ENCODE results near the gene SCD5. TPM values are rescaled to one million over a fixed set of nuclear protein-coding genes. Genes with fewer than 3 reads are reported as not detected.
A peak's percentile ranks its signal among the peaks of the same experiment; 100 is the strongest.

The SCD5 gene
- total RNA-seq, 1 donor from 2014 or later: 36.9 TPM

DNA sequence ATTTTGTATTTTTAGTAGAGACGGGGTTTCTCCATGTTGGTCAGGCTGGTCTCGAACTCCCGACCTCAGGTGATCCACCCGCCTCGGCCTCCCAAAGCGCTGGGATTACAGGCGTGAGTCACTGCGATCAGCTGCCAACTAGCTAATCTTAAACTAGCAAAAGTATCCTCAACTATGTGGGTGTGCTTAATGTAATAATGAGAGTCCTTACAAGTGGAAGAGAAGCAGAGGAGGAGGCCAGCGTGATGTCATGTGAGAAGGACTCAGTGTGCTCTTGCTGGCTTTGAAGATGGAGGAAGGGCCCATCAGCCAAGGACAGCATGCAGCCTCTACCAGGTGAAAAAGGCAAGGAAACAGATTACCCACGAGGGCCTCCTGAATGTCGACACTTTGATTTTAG, 19.6 kb downstream of the SCD5 start:
- Histone ChIP-seq H3K36me3 (no peaks in the 10 kb centered on the region), H4K20me1 (ENCODE audit: low read depth) (peaks cover 78% of the 10 kb centered on the region), H3K4me1 (peaks cover 30% of the 10 kb centered on the region), H3K9me3 (ENCODE audit: low read depth) (no peaks in the 10 kb centered on the region), H3K9ac (no peak overlapping the region), H2AFZ (replicated peaks) (no peak overlapping the region), H3K27ac (no peak overlapping the region), H3K27me3 (peaks cover 20% of the 10 kb centered on the region), H3F3A (ENCODE audit: low read depth) (peaks cover 19% of the 10 kb centered on the region), H3K4me2 (no peak overlapping the region), H3K4me3 (no peak overlapping the region), H3K79me2 (ENCODE audit: low read depth) (no peaks in the 10 kb centered on the region)
- Mint-ChIP-seq H3K9me3 (no peaks in the 10 kb centered on the region), H3K36me3 (peaks cover 7% of the 10 kb centered on the region), H3K4me3 (no peak overlapping the region), H3K27ac (no peak overlapping the region), H3K4me1 (peaks cover 46% of the 10 kb centered on the region), H3K27me3 (ENCODE audit: insufficient read depth, low read depth) (peaks cover 5% of the 10 kb centered on the region)
- no peak for DNase-seq (ENCODE audit: low spot score)
- TF ChIP-seq EZH2phosphoT487 (IDR thresholded peaks at IDR 0.05): no peak
- no peak for TF ChIP-seq EZH2 (IDR thresholded peaks at IDR 0.05)
- TF ChIP-seq, protein P1, sequence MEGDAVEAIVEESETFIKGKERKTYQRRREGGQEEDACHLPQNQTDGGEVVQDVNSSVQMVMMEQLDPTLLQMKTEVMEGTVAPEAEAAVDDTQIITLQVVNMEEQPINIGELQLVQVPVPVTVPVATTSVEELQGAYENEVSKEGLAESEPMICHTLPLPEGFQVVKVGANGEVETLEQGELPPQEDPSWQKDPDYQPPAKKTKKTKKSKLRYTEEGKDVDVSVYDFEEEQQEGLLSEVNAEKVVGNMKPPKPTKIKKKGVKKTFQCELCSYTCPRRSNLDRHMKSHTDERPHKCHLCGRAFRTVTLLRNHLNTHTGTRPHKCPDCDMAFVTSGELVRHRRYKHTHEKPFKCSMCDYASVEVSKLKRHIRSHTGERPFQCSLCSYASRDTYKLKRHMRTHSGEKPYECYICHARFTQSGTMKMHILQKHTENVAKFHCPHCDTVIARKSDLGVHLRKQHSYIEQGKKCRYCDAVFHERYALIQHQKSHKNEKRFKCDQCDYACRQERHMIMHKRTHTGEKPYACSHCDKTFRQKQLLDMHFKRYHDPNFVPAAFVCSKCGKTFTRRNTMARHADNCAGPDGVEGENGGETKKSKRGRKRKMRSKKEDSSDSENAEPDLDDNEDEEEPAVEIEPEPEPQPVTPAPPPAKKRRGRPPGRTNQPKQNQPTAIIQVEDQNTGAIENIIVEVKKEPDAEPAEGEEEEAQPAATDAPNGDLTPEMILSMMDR (IDR thresholded peaks at IDR 0.05): no peak

DNA sequence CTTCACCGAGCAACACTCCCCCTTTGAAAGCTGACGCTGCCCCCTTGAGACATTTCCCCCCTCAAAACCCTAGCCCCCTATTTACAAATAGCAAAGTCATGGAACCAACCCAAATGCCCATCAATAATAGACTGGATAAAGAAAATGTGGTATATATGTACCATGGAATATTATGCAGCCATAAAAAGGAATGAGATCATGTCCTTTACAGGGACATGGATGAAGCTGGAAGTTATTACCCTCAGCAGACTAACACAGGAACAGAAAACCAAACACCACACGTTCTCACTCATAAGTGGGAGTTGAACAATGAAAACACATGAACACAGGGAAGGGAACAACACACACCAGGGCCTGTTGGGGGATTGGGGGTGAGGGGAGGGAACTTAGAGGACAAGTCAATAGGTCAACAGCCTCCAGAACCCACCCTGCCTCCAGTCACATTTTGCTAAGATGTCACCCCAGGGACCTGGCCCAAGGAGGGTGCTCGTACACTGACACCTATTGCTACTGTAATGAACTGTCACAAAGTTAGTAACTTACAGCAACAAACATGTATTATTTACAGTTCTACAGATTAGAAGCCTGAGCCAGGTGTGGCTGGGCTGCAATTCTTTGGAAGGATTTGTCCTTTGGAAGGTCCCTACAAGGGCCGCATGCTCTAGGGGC, 20.6 kb downstream of the SCD5 start:
- Histone ChIP-seq H3F3A (ENCODE audit: low read depth) (peaks cover 19% of the 10 kb centered on the region), H3K27me3 (peaks cover 10% of the 10 kb centered on the region), H3K27ac (no peak overlapping the region), H3K4me2 (no peak overlapping the region), H2AFZ (replicated peaks) (no peak overlapping the region), H3K4me3 (no peak overlapping the region), H3K9me3 (ENCODE audit: low read depth) (no peaks in the 10 kb centered on the region), H3K36me3 (no peaks in the 10 kb centered on the region), H3K4me1 (peaks cover 28% of the 10 kb centered on the region), H3K79me2 (ENCODE audit: low read depth) (no peaks in the 10 kb centered on the region), H3K9ac (no peak overlapping the region), H4K20me1 (ENCODE audit: low read depth) (peaks cover 70% of the 10 kb centered on the region)
- H3K9me3 Mint-ChIP-seq: no peaks in the 10 kb centered on the region
- H3K36me3 Mint-ChIP-seq: peaks cover 11% of the 10 kb centered on the region
- peaks cover 5% of the 10 kb centered on the region for H3K27me3 Mint-ChIP-seq (ENCODE audit: insufficient read depth, low read depth)
- H3K4me1 Mint-ChIP-seq: peaks cover 41% of the 10 kb centered on the region
- TF ChIP-seq, protein P1 (IDR thresholded peaks at IDR 0.05): no peak
- no peak overlapping the region for H3K27ac Mint-ChIP-seq
- H3K4me3 Mint-ChIP-seq: no peak overlapping the region
- DNase-seq (ENCODE audit: low spot score): no peak

DNA sequence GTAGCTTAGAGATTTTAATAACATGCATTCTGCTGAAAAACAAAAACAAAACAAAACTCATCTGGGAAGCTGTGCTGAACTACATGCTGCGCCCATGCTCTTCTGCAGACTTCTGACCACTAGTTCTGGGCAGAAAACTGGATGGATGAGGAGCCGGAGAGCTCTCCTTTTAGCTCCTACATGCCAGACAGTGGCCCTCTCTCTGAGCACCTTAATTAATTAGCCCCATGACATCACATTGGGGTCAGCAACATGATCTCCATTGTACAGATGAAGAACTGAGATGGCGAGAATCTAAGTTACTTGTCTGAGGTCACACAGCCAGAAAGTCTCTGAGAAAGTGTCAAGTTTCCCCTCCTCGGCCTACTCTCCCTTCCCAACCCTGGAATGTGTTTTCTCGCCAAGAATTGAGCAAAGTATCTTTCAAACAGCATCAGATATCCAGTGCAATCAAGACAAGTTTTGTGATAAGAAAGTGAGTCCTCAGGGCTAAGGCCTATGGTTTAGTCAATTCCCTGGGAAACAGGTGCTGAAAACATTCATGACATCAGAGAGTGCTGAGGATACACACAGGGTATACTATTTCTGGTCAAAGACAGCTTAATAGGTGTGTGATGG, 21.6 kb downstream of the SCD5 start:
- peaks cover 28% of the 10 kb centered on the region for H3K4me1 ChIP-seq
- H3K4me2 ChIP-seq: no peak overlapping the region
- peaks cover 15% of the 10 kb centered on the region for H3K36me3 Mint-ChIP-seq

More for the DNA sequence above, 21.6 kb downstream of the SCD5 start:
- Mint-ChIP-seq H3K4me1 (peaks cover 35% of the 10 kb centered on the region), H3K27me3 (ENCODE audit: insufficient read depth, low read depth) (peaks cover 5% of the 10 kb centered on the region), H3K27ac (peak overlapping the region; percentile 53), H3K4me3 (no peak overlapping the region), H3K9me3 (no peaks in the 10 kb centered on the region)
- H3K27ac ChIP-seq: no peak overlapping the region
- H3K4me3 ChIP-seq: no peak overlapping the region
- H3K36me3 ChIP-seq: no peaks in the 10 kb centered on the region
- H4K20me1 ChIP-seq (ENCODE audit: low read depth): peaks cover 64% of the 10 kb centered on the region
- no peak overlapping the region for H2AFZ ChIP-seq (replicated peaks)
- no peak for DNase-seq (ENCODE audit: low spot score)
- no peak for TF ChIP-seq EZH2 (IDR thresholded peaks at IDR 0.05)
- TF ChIP-seq, protein P1 (IDR thresholded peaks at IDR 0.05): no peak
- TF ChIP-seq EZH2phosphoT487 (IDR thresholded peaks at IDR 0.05): no peak
- H3K9ac ChIP-seq: no peak overlapping the region
- peaks cover 19% of the 10 kb centered on the region for H3F3A ChIP-seq (ENCODE audit: low read depth)
- no peaks in the 10 kb centered on the region for H3K79me2 ChIP-seq (ENCODE audit: low read depth)
- H3K9me3 ChIP-seq (ENCODE audit: low read depth): no peaks in the 10 kb centered on the region
- peaks cover under 1% of the 10 kb centered on the region for H3K27me3 ChIP-seq
